H1 (cell line): ENCODE results near the gene CT45A3. TPM values are rescaled to one million over a fixed set of nuclear protein-coding genes. Genes with fewer than 3 reads are reported as not detected.

Experiments
- CTCF ChIA-PET: fragments of 300-600 bp; sonication (Branson Sonifier 250); formaldehyde crosslinking; loops from one replicate; lab custom pipeline; 2021; ENCODE audit not compliant: partially characterized antibody; lab: Charles Lee
- POLR2A ChIA-PET: fragments of 300-600 bp; sonication (Branson Sonifier 250); formaldehyde crosslinking; loops from one replicate; lab custom pipeline; 2021; ENCODE audit warnings: inconsistent platforms; ENCODE audit not compliant: partially characterized antibody; lab: Charles Lee
- DNase-seq, 2 experiments: peaks; one replicate each; pipeline versions ENCODE4 v3.0.0 to v3.0.0-alpha.2; 2010 to 2022; ENCODE audit warnings: low spot score in 2 of 2, low read depth in 1 of 2, mixed read lengths in 1 of 2
- FAIRE-seq: peaks from 2 replicates; lab custom pipeline; 2011; peaks lifted over from hg19 to GRCh38; lab: Jason Lieb, UNC
- H2AFZ ChIP-seq: 2 replicates; pipeline ENCODE4 v1.8.1; 2012; ENCODE audit warnings: low read length, inconsistent platforms
- H2AK5ac ChIP-seq: 2 replicates; pipeline ENCODE4 v1.6.1; 2013; ENCODE audit warnings: low read depth, low read length
- H2BK120ac ChIP-seq: replicated peaks from 2 replicates; pipeline ENCODE3; 2013; ENCODE audit warnings: low read depth, low read length, inconsistent platforms
- H2BK12ac ChIP-seq: 2 replicates; pipeline ENCODE4 v1.6.1; 2013; ENCODE audit warnings: low read depth, low read length
- H2BK15ac ChIP-seq: 2 replicates; pipeline ENCODE4 v1.6.1; 2013; ENCODE audit warnings: low read length
- H2BK20ac ChIP-seq: 2 replicates; pipeline ENCODE4 v1.6.1; 2013; ENCODE audit warnings: low read length
- H2BK5ac ChIP-seq: 2 replicates; pipeline ENCODE4 v1.6.1; 2013; ENCODE audit warnings: low read depth, low read length
- H3K14ac ChIP-seq: 2 replicates; pipeline ENCODE4 v1.6.1; 2013; ENCODE audit warnings: inconsistent platforms; ENCODE audit not compliant: insufficient read length
- H3K18ac ChIP-seq: 2 replicates; pipeline ENCODE4 v1.6.1; 2013; ENCODE audit warnings: low read length; ENCODE audit errors: extremely low read depth
- H3K23ac ChIP-seq: 2 replicates; pipeline ENCODE4 v1.6.1; 2013; ENCODE audit warnings: inconsistent platforms; ENCODE audit not compliant: insufficient read length
- H3K23me2 ChIP-seq: 2 replicates; pipeline ENCODE4 v1.6.1; 2013; ENCODE audit warnings: low read depth, low read length
- H3K27ac ChIP-seq: 2 replicates; pipeline ENCODE4 v1.6.1; 2011; ENCODE audit warnings: low read depth, low read length, inconsistent platforms
- H3K27me3 ChIP-seq, 4 experiments: replicated peaks in 1 of 4; 1 replicate in 1 of 4; 2 replicates in 3 of 4; pipeline versions ENCODE4 v1.6.1 to v1.8.1; 2011 to 2013; ENCODE audit warnings: low read length in 3 of 4, mild to moderate bottlenecking in 3 of 4, inconsistent platforms in 2 of 4, mixed read lengths in 2 of 4, moderate library complexity in 1 of 4; ENCODE audit not compliant: control insufficient read depth in 3 of 4, insufficient read depth in 3 of 4; ENCODE audit errors: extremely low read depth in 1 of 4
- H3K36me3 ChIP-seq, 4 experiments: 2 replicates each; pipeline versions ENCODE4 v1.6.1 to v1.8.1; 2011 to 2013; ENCODE audit warnings: mild to moderate bottlenecking in 4 of 4, low read length in 3 of 4, moderate library complexity in 2 of 4, control low read depth in 1 of 4, inconsistent platforms in 1 of 4; ENCODE audit not compliant: insufficient read depth in 4 of 4, control insufficient read depth in 2 of 4
- H3K4ac ChIP-seq: replicated peaks from 2 replicates; pipeline ENCODE3; 2013; ENCODE audit warnings: low read length, low read depth, mixed read lengths, inconsistent platforms; ENCODE audit not compliant: insufficient read length
- H3K4me1 ChIP-seq, 4 experiments: replicated peaks in 1 of 4; 1 replicate in 1 of 4; 2 replicates in 3 of 4; pipeline versions ENCODE4 v1.6.1 to v1.8.1; 2011 to 2013; ENCODE audit warnings: low read length in 3 of 4, inconsistent platforms in 2 of 4, mixed read lengths in 1 of 4; ENCODE audit not compliant: insufficient read depth in 4 of 4, control insufficient read depth in 3 of 4
- H3K4me2 ChIP-seq, 2 experiments: 2 replicates each; pipeline versions ENCODE4 v1.6.1 to v1.8.1; 2011 to 2013; ENCODE audit warnings: low read depth in 2 of 2, low read length in 2 of 2, control low read depth in 1 of 2, inconsistent platforms in 1 of 2, mild to moderate bottlenecking in 1 of 2; ENCODE audit not compliant: insufficient read depth in 1 of 2
- H3K4me3 ChIP-seq, 4 experiments: fragments of 200-600, 300-600 bp in 1 of 4; sonication (generic), shearing (Covaris generic), sonication (Bioruptor Twin) in 1 of 4; 2 replicates each; pipeline versions ENCODE4 v1.5.1 to v1.8.1; 2011 to 2016; ENCODE audit warnings: low read length in 4 of 4, low read depth in 3 of 4, control low read depth in 2 of 4, inconsistent platforms in 2 of 4, mild to moderate bottlenecking in 2 of 4, mixed read lengths in 1 of 4, moderate library complexity in 1 of 4; ENCODE audit not compliant: insufficient read depth in 2 of 4; ENCODE audit errors: extremely low read depth in 1 of 4
- H3K56ac ChIP-seq: replicated peaks from 2 replicates; pipeline ENCODE3; 2013; ENCODE audit warnings: low read depth, mild to moderate bottlenecking, mixed read lengths, low read length, inconsistent platforms; ENCODE audit not compliant: insufficient read length
- H3K79me1 ChIP-seq: 2 replicates; pipeline ENCODE4 v1.6.1; 2013; ENCODE audit warnings: low read depth, low read length, control low read depth
- H3K79me2 ChIP-seq, 2 experiments: 2 replicates each; pipeline versions ENCODE4 v1.6.1 to v1.8.1; 2012 to 2013; ENCODE audit warnings: low read length in 2 of 2, mild to moderate bottlenecking in 2 of 2, inconsistent platforms in 1 of 2; ENCODE audit not compliant: insufficient read depth in 2 of 2, control insufficient read depth in 1 of 2
- H3K9ac ChIP-seq, 4 experiments: replicated peaks in 1 of 4; 1 replicate in 1 of 4; 2 replicates in 3 of 4; pipeline versions ENCODE4 v1.6.1 to v1.8.1; 2011 to 2013; ENCODE audit warnings: low read depth in 3 of 4, low read length in 3 of 4, control low read depth in 2 of 4, mild to moderate bottlenecking in 2 of 4, moderate library complexity in 2 of 4, inconsistent platforms in 1 of 4; ENCODE audit errors: extremely low read depth in 1 of 4
- H3K9me3 ChIP-seq, 2 experiments: 2 replicates each; pipeline versions ENCODE4 v1.6.1 to v1.8.1; 2012 to 2013; ENCODE audit warnings: mild to moderate bottlenecking in 2 of 2, moderate library complexity in 2 of 2, control low read depth in 1 of 2, inconsistent platforms in 1 of 2, low read depth in 1 of 2, low read length in 1 of 2, mixed read lengths in 1 of 2; ENCODE audit not compliant: insufficient read depth in 2 of 2
- H4K20me1 ChIP-seq, 2 experiments: replicated peaks in 1 of 2; 2 replicates each; pipeline versions ENCODE3 to v1.8.1; 2011 to 2013; ENCODE audit warnings: inconsistent platforms in 2 of 2, low read length in 2 of 2, mild to moderate bottlenecking in 1 of 2; ENCODE audit not compliant: insufficient read depth in 2 of 2, control insufficient read depth in 1 of 2
- H4K5ac ChIP-seq: 2 replicates; pipeline ENCODE4 v1.6.1; 2013; ENCODE audit warnings: low read length, low read depth, mixed read lengths, inconsistent platforms; ENCODE audit not compliant: insufficient read length
- H4K8ac ChIP-seq: 2 replicates; pipeline ENCODE4 v1.8.0; 2013; ENCODE audit warnings: mild to moderate bottlenecking, moderate library complexity, low read length, inconsistent platforms; ENCODE audit not compliant: insufficient read depth; ENCODE audit errors: extremely low read depth
- H4K91ac ChIP-seq: replicated peaks from 2 replicates; pipeline ENCODE3; 2013; ENCODE audit warnings: low read length, mixed read lengths, inconsistent platforms; ENCODE audit not compliant: insufficient read length
- CREB1 ChIP-seq: IDR thresholded peaks from 2 replicates; pipeline ENCODE4 v1.6.1; 2012; ENCODE audit warnings: inconsistent platforms
- JUN ChIP-seq: IDR thresholded peaks from 2 replicates; pipeline ENCODE4 v1.6.1; 2011; ENCODE audit warnings: low read depth, mild to moderate bottlenecking, improper control_type of control experiment, low read length
- JUND ChIP-seq: IDR thresholded peaks from 2 replicates; pipeline ENCODE4 v1.6.1; 2011; ENCODE audit warnings: mild to moderate bottlenecking, improper control_type of control experiment, low read length
- KDM5A ChIP-seq: fragments of 200-600 bp; IDR thresholded peaks from 2 replicates; pipeline ENCODE4 v1.7.1; 2012; ENCODE audit warnings: mild to moderate bottlenecking, low read length, inconsistent platforms, mixed read lengths
- RAD21 ChIP-seq, 2 experiments: IDR thresholded peaks in 1 of 2; conservative IDR thresholded peaks in 1 of 2; 2 replicates each; pipeline ENCODE4 v1.6.1; 2011; ENCODE audit warnings: low read depth in 2 of 2, low read length in 2 of 2, improper control_type of control experiment in 1 of 2, inconsistent platforms in 1 of 2, mild to moderate bottlenecking in 1 of 2, moderate library complexity in 1 of 2
- SP2 ChIP-seq: IDR thresholded peaks from 2 replicates; pipeline ENCODE4 v1.6.1; 2012; ENCODE audit warnings: mild to moderate bottlenecking, low read length, inconsistent platforms
- SP4 ChIP-seq: IDR thresholded peaks from 2 replicates; pipeline ENCODE4 v1.6.1; 2012; ENCODE audit warnings: low read length, inconsistent platforms
- SRF ChIP-seq: IDR thresholded peaks from 2 replicates; pipeline ENCODE4 v1.6.1; 2011; ENCODE audit warnings: mild to moderate bottlenecking, low read depth, low read length, moderate library complexity
- SUZ12 ChIP-seq: fragments of 200-600 bp; sonication (generic); IDR thresholded peaks from 2 replicates; pipeline ENCODE4 v1.6.1; 2012; ENCODE audit warnings: mild to moderate bottlenecking, inconsistent platforms, low read length, moderate library complexity, mixed read lengths
- TAF7 ChIP-seq: optimal IDR thresholded peaks from 2 replicates; pipeline ENCODE3; 2011; ENCODE audit warnings: low read depth, mild to moderate bottlenecking, inconsistent platforms, low read length, moderate library complexity, borderline replicate concordance
- WGBS, 2 experiments: shearing (Covaris generic) in 1 of 2; methylation state at CpG; one replicate each; pipeline versions ENCODE4 v1.1.6 to v1.1.7; 2013 to 2015; ENCODE audit warnings: low lambda C conversion rate in 2 of 2, mixed read lengths in 2 of 2, inconsistent platforms in 1 of 2, low coverage in 1 of 2, missing lambda C conversion rate in 1 of 2; ENCODE audit not compliant: insufficient replicate concordance in 2 of 2, insufficient coverage in 1 of 2, insufficient read length in 1 of 2; ENCODE audit errors: extremely low coverage in 1 of 2, missing lambda C conversion rate in 1 of 2; 5-methylcytosine and 5-hydroxymethylcytosine counted together
- polyA plus RNA-seq, 7 experiments: library from polyadenylated mRNA; depleted of rRNA in 3 of 7; stranded (reverse) in 5 of 7; unstranded in 2 of 7; fragments of >200 nt in 5 of 7; fragments of 200-250 nt in 2 of 7; gene quantifications; 1 replicate in 5 of 7; 2 replicates in 1 of 7; 4 replicates in 1 of 7; pipeline versions ENCODE4 v1.2.1 to v1.2.3, GENCODE V29; 2011 to 2013; ENCODE audit warnings: missing spikeins in 2 of 7, mixed read lengths in 2 of 7
- total RNA-seq: library from RNA; stranded (reverse); fragmentation: NEBNext Ultra II Directional; extraction: Animal tissue kit (Norgen Biotek cat#: 25700); gene quantifications from 2 replicates; pipeline ENCODE4 v1.2.1, GENCODE V29; 2021

Gene CT45A3
- total and polyA plus RNA-seq, 2 of the 8 experiments (the other 6 are each of a cell fraction or from before 2014, with no cell fraction given), result not detected

DNA sequence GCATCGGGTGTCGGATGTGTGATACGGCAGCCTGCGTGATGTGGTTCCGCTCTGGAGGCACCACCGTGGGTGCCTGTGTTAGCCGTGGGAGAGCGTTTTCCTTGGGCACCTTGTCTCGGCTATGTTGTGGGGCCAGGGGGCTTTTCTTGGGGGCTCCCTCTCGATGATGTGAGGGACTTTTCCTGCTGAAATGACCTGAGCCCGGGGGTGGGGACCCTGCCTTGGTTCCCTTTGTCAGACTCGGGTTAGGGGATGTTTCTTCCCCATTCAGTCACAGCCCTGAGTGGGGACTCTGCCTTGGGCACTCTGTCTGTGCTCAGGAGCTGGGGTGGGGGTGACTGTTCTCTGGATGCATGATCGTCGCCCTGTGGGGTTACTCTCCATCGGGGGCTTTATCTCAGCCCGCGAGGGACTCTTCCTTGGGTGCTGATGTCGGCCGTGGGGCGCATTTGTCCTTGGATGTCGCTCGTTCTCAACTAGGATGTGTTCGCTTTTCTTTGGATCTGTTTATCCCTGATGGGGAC, 26.7 kb downstream of the CT45A3 start:
- no peak overlapping the region for H3K4ac ChIP-seq
- no peak overlapping the region for H3K9ac ChIP-seq
- H4K8ac ChIP-seq, result no peak overlapping the region
- no peak overlapping the region for H3K23ac ChIP-seq
- H2BK12ac ChIP-seq, result no peak overlapping the region
- no peaks in the 10 kb centered on the region for H3K79me2 ChIP-seq
- no peak for TF ChIP-seq SP4
- no peak for TF ChIP-seq SRF
- TF ChIP-seq SP2, result no peak
- no peak for TF ChIP-seq TAF7
- TF ChIP-seq JUN, result no peak
- TF ChIP-seq RAD21 (IDR thresholded peaks at IDR 0.05 in 1 of 2, conservative IDR thresholded peaks at IDR 0.05 in 1 of 2; ENCODE audit: low read depth in 2 of 2, low read length in 2 of 2), result no peak
- no peak for TF ChIP-seq SUZ12
- TF ChIP-seq JUND, result no peak
- no peak for TF ChIP-seq CREB1
- no peak for TF ChIP-seq KDM5A
- no peak overlapping the region for H2AFZ ChIP-seq
- no peak overlapping the region for H3K18ac ChIP-seq
- ChIA-PET POLR2A (no interaction called here), CTCF (no interaction called here)
- no peak overlapping the region for H3K14ac ChIP-seq
- H2BK5ac ChIP-seq, result no peak overlapping the region
- H3K4me2 ChIP-seq, result no peak overlapping the region
- no peaks in the 10 kb centered on the region for H3K23me2 ChIP-seq
- no peaks in the 10 kb centered on the region for H3K36me3 ChIP-seq
- H4K91ac ChIP-seq, result no peak overlapping the region
- no peaks in the 10 kb centered on the region for H3K27me3 ChIP-seq
- no peak overlapping the region for H3K56ac ChIP-seq
- DNase-seq (no peak), FAIRE-seq (no peak)
- H2BK20ac ChIP-seq, result no peak overlapping the region
- H3K4me1 ChIP-seq, result no peaks in the 10 kb centered on the region
- H3K79me1 ChIP-seq, result no peaks in the 10 kb centered on the region
- no peaks in the 10 kb centered on the region for H4K20me1 ChIP-seq
- no peak overlapping the region for H2BK15ac ChIP-seq
- H4K5ac ChIP-seq, result no peak overlapping the region
- no peak overlapping the region for H2BK120ac ChIP-seq
- H3K9me3 ChIP-seq, result peaks cover 0 to 16% of the 10 kb centered on the region in 2 experiments; a peak in 2 of 4 replicates
- H3K27ac ChIP-seq, result no peak overlapping the region
- H3K4me3 ChIP-seq, result no peak overlapping the region
- no peak overlapping the region for H2AK5ac ChIP-seq
- WGBS, 2 experiments, result 92% methylated on average over 17 of the region's 23 CpGs; no CpG with 5 or more reads in 1 of the 2 experiments
